NCI-H226 (cell line): Measurements from ENCODE around the gene ATF7.

ENCODE experiments used
- DNase-seq: peaks from one replicate; pipeline ENCODE4 v3.0.0-alpha.2; 2015

The ATF7 gene

DNA sequence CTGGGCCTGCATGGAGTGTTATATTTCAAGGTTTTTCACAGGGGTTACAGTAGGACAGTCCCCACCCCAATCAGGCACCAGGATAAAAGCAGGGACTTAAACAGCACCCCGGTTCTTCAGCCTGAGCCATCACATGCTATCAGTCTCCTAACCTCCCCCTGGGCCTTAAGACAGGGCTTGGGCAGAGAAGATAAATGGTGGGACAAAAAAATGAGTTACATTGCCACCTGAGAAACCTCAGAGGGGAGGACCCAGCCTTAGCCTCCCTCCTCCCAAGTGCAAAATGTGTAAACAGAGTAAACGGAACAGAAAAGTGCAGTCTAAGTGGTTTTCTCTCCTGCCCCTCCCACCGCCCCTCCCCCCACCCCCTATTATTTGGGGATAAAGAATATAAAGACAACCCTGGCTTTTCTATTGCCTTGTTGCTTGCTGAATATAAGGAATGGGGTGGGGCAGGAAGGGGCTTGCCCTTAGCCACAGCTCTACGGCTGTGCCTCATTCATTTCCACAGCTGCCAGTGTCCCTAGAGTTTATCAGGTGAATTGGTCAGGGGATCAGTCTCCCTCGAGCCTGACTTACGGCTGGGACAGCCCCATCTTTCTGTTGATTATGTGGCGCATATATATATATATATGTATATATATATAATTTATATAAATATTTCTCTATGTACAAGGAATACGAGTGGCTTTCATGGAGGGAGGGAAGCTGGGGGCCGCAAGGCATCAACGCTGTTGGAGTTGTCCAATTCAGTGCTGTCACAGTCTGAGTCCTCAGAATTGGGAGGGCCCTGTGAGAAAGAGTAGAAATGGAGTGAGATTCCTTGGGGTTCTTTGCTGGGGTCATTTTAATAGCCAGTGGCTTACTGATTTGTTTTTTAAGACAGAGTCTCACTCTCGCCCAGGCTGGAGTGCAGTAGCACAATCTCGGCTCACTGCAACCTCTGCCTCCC, 145.4 kb downstream of the ATF7 start:
- no peak for DNase-seq

DNA sequence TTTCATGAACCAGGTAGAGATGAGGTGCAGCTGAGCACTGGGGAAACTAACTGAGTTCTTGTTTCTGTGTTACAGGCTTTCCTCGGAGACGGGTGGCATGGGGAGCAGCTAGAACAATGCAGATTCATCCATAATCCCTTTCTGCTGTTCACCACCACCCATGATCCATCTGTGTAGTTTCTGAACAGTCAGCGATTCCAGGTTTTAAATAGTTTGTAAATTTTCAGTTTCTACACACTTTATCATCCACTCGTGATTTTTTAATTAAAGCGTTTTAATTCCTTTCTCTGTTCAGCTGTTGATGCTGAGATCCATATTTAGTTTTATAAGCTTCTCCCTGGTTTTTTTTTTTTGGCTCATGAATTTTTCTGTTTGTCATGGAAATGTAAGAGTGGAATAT, 146.9 kb downstream of the ATF7 start:
- DNase-seq: no peak

DNA sequence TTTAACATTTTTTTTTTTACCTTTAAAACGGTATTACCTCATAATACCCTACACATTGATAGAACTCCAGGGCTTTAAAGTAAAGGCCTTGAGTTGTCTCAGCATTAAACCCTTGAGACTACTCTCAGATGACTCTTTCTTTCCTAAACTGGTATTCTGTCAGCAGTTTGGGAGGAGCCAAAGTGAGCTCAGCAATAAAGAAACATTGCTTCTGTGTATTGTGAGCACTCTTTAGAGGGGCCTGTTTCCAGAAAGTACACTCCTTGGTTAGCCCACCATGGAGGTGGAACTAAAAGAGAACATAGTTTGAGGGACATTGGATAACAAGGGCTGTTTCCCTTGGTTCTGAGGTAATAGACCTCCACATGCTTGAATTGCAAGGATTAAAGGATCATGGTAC, 147.3 kb downstream of the ATF7 start:
- DNase-seq: no peak

DNA sequence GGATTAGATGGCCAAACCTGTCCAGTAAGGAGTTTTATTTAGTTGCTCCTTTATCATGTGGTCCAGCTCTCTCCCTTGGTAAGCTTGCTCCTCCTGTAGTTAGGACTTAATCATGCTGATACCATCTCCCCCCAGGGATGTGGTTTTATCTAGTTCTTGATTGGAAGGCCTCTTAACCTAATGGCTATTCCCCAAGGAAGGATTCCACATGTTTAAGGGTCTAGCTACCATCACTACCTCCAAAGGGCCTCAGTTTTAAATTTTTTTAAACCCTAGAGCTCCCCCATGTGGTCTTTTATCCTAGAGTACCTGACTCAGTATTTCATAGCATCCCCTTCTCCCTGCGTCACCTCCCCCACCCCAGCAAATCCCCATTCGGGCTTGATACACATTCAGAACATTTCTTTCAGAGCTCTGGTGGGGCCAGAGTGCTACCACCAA, 149.4 kb downstream of the ATF7 start:
- no peak for DNase-seq

DNA sequence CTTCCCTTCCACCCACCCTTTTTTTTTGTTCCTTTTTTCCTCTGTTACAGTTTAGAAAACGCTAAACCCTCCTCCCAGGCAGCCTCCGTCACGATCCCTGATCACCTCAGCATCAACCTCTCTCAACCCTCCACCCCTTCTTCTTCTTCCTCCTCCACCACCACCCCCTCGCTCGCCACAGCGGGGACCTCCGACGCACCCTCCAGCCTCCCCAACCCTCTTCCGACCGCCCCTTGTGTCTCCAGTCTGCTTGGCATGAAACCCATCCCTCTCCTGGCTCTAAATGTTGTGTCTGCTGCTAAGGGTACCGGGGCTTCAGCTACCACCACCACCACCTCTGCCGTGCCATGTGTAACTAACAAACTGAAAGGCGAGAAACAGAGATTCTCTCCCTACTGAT, 151.4 kb downstream of the ATF7 start:
- DNase-seq: no peak

DNA sequence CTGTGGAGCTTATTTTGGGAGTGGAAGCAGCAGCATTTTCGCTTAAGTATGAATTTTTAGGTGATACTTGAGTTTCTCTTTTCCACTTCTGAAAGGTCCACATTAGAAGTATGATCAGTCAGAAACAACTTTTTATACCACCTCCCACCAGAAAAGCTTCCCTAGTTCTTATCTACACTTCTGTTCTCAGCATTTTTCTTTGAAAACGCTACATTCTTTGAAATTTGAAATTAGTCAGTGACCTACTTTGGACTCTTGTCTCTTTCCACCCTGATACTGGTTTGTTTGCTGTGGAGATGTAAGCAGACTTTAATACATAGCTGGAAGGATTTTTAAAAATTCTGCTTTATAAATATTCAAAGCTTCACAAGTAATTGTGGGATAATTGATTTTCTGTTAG, 152.1 kb downstream of the ATF7 start:
- no peak for DNase-seq

DNA sequence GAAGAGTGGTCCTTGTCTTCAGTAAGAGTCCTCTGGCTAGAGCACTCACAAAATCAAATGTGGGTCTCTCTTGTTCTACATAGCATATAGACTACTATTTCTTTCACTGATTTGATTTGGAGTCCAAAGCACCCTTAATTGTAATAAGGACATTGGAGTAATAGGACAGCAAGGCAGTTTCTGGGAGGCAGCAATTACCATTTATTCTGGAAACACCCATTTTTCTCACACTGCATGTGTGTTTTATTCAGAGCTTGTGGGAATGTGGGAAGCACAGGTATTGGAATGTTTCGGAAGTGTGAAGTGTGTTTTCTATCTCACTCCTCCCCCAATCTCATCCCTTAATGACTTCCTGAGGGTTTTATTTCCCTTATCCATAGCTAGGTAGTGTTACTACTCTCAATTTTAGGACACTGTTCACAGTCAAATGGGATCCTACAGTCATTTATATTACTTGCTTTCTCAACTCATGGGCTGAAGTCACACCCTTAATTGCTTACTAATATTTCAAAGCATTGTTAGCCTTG, 154.1 kb downstream of the ATF7 start:
- DNase-seq: no peak

DNA sequence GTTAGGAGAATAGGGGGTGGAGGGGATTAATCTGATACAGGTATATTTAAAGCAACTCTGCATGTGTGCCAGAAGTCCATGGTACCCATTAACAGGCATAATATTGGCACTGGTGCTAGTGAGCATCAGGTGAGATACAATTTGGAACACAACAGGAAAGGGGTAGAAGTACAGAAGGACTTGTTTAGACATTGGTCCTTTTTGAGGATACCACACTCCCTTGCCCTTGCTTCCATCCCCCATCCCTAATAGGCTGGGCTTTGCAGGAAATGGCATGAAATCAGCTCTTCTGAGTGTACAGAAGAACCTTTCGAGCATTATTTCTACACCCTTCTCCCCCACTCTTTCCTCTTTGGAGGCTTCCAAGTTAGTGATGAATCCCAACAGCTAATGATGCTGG, 157.9 kb downstream of the ATF7 start:
- DNase-seq: no peak

DNA sequence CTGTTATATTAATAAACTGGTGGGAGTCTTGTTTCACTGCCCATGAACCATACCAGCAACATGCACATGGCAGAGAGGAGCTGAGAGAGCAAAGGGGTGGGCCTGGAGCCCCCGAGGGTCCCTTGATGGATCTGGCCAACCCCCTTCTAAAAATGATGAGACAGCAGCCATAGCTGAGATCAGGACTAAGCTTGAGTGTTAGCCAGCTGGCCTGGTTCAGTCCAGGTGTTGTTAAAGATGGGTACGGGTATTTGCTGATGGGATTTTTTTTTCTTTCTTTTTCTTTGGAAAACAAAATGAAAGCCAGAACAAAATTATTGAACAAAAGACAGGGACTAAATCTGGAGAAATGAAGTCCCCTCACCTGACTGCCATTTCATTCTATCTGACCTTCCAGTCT, 158.3 kb downstream of the ATF7 start:
- DNase-seq: no peak

DNA sequence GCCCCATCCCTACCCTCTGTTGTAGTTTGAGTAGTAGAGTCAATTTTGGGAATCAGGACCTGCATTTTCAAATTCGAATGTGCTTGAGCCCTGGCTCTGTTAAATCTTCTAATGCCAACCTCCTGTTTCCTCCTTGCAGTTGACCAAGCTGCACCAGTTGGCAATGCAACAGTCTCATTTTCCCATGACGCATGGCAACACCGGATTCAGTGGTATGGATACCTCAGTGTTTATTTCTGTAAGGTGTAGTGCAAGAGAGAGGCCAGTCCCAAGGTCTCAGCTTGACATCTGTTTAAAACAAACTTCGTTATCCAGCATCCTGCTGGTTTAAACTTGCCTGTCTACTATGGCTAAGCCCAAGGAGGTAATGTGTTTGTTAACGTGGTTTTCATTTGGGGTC, 159.1 kb downstream of the ATF7 start:
- no peak for DNase-seq

DNA sequence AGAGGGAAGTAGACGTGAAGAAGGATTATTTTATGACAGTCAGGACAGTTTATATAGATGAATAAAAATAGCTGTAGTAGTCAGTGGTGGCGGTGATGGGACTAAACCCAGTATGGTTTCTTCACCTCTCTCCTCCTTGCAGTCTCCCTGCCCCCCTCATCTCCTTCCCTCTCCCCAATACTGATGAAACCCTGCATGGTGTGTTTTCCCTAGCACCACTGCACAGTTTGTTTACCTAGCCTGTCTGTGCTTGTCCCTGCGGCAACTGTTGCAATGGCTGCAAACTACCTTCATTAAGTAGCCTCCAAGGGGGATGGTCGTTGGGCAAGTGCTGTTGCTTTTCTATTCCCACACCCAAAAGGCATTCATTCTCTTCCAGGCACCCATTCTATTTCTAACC, 159.5 kb downstream of the ATF7 start:
- no peak for DNase-seq

DNA sequence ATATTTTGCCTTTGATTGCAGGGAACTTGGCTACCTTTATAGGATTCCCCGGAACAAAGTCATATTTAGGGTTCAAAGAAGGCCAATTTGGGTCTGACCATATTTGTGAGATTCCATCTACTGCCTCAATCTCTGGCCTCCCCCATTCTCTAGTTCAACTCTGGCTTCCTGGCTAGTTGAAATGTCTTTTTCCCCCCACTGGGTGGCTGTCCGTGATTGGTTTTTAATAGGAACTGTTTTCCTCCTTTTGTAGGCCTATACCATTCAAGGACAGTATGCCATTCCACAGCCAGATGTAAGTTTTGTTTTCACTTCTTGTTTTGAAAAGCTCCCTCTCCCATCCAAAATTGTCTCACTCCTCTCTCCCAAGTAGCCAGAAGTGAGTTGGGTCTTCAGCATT, 160.5 kb downstream of the ATF7 start:
- no peak for DNase-seq

DNA sequence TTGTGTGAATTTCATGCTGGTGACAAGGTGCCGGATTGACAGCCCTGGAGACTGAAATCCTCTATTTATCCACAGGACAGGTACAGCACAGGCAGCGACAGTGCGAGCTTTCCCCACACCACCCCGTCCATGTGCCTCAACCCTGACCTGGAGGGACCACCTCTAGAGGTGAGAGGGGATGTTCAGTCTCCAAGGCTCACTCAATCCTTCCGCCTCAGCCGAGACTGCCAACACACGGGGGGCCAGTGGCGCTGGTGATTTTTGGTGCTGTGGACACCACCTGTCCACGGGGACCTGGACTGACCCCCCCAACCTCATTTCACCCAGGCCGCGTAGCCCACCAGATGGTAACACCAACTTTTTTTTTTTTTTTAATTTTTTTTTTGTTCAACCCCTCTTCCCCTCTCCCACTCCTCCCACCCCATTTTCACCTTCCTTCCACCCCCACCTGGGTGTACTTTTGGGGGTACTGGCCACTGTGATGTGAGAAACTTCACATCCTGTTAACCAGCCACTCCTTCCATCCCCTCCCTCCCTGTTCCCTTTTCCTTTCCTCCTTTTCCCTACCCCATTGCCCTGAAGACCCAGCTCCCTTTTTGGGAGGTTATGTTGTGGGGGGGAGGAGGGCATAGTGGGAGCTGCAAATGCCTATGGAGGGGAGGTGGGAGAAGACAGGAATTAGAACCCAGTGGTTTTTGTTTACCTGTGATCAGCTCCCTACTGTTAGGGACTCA, 161.3 kb downstream of the ATF7 start:
- DNase-seq: no peak

DNA sequence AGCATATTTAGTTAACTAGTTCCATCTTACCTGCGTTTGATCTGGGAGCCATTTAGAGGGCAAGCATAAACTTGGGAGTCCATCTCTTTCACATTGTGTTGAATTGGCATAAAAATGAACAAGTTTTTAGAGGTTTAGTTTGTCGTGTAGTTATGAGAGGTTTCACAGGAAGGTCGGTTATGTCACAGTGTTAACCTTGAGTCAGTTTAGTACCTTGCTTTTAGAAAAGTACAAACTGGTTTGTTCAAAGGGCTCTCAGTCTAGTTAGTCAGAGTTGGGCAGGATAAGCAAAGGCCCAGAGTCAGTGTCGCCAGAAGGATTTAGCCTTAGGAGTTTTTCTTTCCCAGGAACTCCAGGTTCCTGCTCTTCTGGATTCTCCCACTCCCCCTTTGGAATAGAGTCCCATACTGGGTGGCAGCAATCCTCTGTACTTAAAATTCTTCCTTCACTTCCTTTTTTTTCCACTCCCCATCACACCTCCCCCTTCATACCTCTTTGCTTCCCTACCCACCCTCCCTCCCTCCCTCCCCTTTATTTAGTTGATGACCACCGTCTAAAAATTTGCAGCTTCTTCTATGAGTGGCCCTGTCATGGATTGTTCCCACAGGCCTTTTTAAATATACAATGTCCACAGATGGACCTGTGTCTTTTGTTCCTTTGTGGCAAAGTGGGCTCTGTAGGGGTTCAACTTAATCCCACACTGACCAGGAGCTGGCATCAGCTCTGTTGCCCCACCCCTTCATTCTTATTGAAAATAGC, 162.2 kb downstream of the ATF7 start:
- DNase-seq: no peak

DNA sequence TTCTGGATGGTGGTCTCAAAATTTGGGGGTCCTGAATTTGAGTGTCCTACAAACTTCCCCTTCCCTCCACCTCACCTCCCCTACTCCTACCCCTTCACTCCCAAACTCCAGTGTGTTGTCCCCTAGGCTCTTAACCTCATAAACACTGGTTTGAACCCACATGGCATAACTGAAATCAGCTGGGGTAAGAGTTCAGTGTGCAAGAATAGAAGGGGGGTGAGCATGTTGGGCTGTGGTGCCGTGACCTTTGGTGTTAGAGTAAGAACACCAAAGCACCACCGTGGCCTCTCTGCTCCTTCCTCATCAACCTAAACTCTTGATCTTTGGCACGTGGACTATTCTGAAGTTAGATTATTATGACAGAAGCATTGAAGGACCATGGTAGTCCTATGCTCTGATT, 163.2 kb downstream of the ATF7 start:
- no peak for DNase-seq

DNA sequence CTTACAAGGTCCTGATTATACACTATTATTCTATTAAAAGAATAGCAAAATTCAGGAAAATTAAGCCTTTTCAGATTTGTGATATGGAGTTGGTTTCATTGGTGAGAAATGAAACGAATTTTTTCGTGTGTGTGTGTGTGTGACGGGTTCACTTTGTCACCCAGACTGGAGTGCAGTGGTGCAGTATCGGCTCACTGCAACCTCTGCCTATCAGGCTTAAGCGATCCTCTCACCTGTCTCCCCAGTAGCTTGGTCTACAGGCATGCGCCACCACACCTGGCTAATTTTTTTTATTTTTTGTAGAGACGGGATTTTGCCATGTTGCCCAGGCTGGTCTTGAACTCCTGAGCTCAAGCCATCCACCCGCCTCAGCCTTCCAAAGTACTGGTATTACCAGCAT, 164.6 kb downstream of the ATF7 start:
- DNase-seq: no peak

DNA sequence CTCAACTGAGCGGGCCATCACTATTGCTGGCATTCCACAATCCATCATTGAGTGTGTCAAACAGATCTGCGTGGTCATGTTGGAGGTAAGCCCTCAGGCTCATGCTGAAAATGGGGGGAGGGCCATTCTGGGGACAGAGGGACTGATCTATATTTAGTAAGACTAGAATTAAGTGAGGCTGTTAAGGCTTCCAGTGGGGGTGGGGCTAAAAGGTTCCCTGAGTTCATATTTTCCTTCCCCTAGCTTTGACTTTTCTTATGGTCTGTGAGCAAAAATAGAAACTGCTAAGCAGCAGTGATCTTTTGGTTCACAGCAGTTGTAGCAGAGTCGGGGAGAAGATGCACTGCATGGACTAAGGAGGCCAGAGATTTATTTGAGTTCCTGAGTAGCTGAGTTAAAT, 165.1 kb downstream of the ATF7 start:
- no peak for DNase-seq

DNA sequence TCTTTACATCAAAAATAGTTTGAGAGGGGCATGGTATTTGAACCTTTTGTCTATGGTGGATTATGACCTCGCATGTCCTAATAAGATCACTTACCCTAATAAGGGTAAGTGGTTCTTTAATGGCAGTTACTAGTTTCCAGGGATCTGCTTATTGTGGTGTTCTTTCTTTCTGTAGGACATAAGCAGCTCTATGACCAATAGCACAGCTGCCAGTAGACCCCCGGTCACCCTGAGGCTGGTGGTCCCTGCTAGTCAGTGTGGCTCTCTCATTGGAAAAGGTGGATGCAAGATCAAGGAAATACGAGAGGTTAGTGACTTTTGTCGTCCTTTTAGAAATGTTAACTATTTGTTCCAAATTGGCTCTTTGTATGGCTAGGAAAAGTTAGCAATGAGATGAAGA, 167.1 kb downstream of the ATF7 start:
- no peak for DNase-seq
